Neural progenitor cell (in vitro differentiated cells): ENCODE data around the gene MZB1.
"Not testable (repeated sequence)": the region's sequence is repeated elsewhere in the genome, so short reads cannot be mapped to it uniquely, and the experiment has no call there.

ENCODE experiments used
- EZH2 ChIP-seq: fragments of 200-600 bp; sonication (generic); IDR thresholded peaks from 2 replicates; pipeline ENCODE4 v1.6.1; 2017; ENCODE audit warnings: antibody characterized with exemption, mild to moderate bottlenecking, moderate library complexity
- TF ChIP-seq, protein P1 (sequence below): fragments of 200-600 bp; sonication (generic); IDR thresholded peaks from 2 replicates; pipeline ENCODE4 v1.5.1; 2017; ENCODE audit warnings: antibody characterized with exemption, mild to moderate bottlenecking

DNA sequence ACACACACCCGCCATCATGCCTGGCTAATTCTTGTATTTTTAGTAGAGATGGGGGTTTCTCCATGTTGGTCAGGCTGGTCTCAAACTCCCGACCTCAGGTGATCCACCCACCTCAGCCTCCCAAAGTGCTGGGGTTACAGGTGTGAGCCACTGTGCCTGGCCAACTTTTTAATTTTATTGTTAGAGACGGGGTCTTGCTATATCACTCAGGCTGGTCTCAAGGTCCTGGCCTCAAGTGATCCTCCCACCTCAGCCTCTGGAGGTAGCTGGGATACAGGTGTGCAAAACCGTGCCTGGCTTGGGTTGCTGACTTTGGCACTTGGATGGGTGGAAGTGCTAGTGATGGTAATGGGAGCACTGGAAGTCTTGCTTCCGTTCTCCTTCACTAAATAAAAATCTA, 19.4 kb upstream of the MZB1 start:
- not testable (repeated sequence) for TF ChIP-seq EZH2
- TF ChIP-seq, protein P1, sequence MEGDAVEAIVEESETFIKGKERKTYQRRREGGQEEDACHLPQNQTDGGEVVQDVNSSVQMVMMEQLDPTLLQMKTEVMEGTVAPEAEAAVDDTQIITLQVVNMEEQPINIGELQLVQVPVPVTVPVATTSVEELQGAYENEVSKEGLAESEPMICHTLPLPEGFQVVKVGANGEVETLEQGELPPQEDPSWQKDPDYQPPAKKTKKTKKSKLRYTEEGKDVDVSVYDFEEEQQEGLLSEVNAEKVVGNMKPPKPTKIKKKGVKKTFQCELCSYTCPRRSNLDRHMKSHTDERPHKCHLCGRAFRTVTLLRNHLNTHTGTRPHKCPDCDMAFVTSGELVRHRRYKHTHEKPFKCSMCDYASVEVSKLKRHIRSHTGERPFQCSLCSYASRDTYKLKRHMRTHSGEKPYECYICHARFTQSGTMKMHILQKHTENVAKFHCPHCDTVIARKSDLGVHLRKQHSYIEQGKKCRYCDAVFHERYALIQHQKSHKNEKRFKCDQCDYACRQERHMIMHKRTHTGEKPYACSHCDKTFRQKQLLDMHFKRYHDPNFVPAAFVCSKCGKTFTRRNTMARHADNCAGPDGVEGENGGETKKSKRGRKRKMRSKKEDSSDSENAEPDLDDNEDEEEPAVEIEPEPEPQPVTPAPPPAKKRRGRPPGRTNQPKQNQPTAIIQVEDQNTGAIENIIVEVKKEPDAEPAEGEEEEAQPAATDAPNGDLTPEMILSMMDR: not testable (repeated sequence)
